ENCODE measurements around the gene POGZ. TPM values are rescaled to one million over a fixed set of nuclear protein-coding genes. Genes with fewer than 3 reads are reported as not detected.

The POGZ gene
- total RNA-seq, 1 donor from 2014 or later: 96.3 TPM

DNA sequence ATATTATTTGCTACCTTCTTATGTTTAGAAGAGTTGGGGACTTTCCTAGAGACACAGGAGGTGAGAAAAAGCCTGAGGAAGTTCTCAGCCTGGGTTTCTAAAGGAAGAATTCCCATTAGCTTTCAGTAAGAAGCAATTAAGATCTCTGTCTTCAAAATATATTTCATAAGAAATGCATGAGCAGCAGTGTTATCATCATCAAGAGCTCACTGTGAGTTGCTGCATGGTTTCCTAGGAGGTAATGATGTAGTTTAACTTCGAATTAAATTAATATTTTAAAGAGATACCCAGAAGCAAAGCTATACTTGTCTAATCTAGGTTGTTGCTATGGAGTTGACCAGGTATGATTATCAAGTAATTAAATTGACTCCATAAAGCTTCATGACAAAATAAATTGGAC, 5.7 kb upstream of the POGZ start:
- H3K9me3 ChIP-seq: no peaks in the 10 kb centered on the region
- DNase-seq (no peak), ATAC-seq (no peak)
- no peak for TF ChIP-seq CTCF (IDR thresholded peaks at IDR 0.05)
- H3K36me3 ChIP-seq: no peaks in the 10 kb centered on the region
- no peaks in the 10 kb centered on the region for H3K27me3 ChIP-seq
- H3K27ac ChIP-seq: no peak overlapping the region
- intact Hi-C loops (cut with DNase I): no loop called here
- H3K4me3 ChIP-seq: no peak overlapping the region
- peaks cover under 1% of the 10 kb centered on the region for H3K4me1 ChIP-seq

DNA sequence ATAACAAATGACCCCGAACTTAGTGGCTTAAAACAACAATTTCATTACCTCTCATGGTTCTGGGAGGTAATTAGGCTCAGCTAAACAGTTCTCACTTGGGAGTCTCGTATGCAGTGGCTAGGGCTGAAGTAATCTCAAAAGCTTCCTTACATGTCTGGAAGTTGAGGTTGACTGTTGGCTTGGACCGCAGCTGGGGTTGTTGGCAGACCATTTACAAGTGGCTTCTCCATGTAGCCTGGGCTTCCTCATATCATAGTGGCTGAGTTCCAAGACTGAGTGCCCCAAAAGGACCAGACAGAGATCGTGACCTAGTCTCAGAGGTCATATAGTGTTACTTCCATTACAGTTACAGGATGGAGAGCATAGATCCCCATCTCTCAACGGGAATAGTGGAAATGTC, 2.4 kb upstream of the POGZ start:
- DNase-seq (no peak), ATAC-seq (no peak)
- H3K27me3 ChIP-seq: no peaks in the 10 kb centered on the region
- H3K4me1 ChIP-seq: peaks cover 13% of the 10 kb centered on the region
- intact Hi-C loops (cut with DNase I): no loop called here
- no peak overlapping the region for H3K27ac ChIP-seq
- no peak overlapping the region for H3K4me3 ChIP-seq
- no peaks in the 10 kb centered on the region for H3K36me3 ChIP-seq
- no peaks in the 10 kb centered on the region for H3K9me3 ChIP-seq
- TF ChIP-seq CTCF (IDR thresholded peaks at IDR 0.05): no peak

GRCh38 chr1:151458802-151459330, 428 bp downstream of the POGZ start:
- no peaks in the 10 kb centered on the region for H3K27me3 ChIP-seq
- DNase-seq (peak; percentile 84), ATAC-seq (peak; percentile 63)
- H3K4me1 ChIP-seq: peaks cover 20% of the 10 kb centered on the region
- no peak for TF ChIP-seq CTCF (IDR thresholded peaks at IDR 0.05)
- H3K27ac ChIP-seq: peak overlapping the region; percentile 97
- H3K4me3 ChIP-seq: peak overlapping the region; percentile 68
- no peaks in the 10 kb centered on the region for H3K9me3 ChIP-seq
- H3K36me3 ChIP-seq: no peaks in the 10 kb centered on the region
- intact Hi-C loops (cut with DNase I): no loop called here

DNA sequence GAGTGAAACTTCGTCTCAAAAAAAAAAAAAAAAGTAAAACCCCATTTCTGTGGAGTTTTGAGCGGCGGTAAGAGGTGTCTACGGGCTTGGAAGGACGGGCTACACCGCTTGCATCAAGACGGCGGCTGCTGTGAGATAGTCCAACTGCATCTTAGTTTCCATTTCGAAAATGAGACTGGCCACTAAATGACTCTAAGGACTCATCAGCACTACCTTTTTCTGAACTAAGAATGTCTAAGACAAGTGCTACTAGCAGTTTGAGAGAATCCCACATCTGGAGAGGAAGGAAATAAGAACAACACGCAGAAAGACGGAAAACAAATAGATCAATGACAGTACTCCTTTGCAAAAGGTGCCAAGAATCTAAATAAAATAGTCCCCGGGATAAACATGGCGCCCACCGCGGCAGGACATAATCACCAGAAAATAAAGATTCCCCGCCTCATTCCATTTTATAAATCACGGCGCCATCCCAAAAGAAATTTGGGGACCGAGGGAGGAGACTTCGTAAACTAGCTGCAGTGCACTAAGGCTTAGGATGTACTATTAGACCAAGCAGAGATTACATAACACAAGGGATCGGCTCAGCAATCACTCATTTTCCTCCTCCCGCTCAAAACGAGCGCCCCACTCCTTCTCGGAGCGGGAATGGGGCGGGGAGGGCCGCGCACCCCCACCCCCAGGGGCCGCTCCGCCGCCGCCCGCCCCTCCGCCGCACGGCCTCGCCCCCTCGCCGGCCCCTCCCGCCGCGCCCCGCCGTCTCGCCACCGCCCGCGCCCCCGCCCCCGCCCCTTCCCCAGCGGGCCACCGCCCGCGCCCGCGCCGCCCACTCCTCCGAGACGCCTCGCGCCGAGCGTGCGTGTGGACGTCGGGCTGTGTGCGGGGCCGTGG, 1.1 kb downstream of the POGZ start:
- Histone ChIP-seq H3K27ac (peak overlapping the region; percentile 86), H3K27me3 (no peaks in the 10 kb centered on the region), H3K4me1 (peaks cover 20% of the 10 kb centered on the region), H3K9me3 (no peaks in the 10 kb centered on the region), H3K4me3 (peak overlapping the region; percentile 78), H3K36me3 (no peaks in the 10 kb centered on the region)
- TF ChIP-seq CTCF (IDR thresholded peaks at IDR 0.05): no peak
- intact Hi-C loops (cut with DNase I): no loop called here
- peak; percentile 80 for ATAC-seq
- DNase-seq: peak; percentile 88

DNA sequence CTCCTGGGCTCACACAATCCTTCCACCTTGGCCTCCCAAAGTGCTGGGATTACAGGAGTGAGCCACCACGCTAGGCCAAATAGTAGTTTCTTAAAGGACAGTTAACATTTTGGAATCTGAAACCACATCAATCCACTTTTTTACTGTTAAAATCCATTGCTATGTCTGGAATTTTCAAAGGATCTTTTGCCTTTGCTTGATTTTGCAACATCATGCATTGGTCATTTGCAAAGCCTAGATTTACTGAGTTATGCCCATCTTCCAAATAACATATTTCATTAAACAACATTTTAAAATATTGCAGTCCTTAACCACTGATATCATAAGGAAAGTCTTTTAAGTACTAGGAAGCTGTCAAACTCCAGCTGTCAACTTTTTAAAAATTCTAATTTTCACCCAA, 3.3 kb downstream of the POGZ start:
- H3K36me3 ChIP-seq: no peaks in the 10 kb centered on the region
- intact Hi-C loops (cut with DNase I): no loop called here
- H3K4me3 ChIP-seq: no peak overlapping the region
- DNase-seq: no peak
- H3K27ac ChIP-seq: no peak overlapping the region
- H3K4me1 ChIP-seq: peaks cover 20% of the 10 kb centered on the region
- no peak for TF ChIP-seq CTCF (IDR thresholded peaks at IDR 0.05)
- no peaks in the 10 kb centered on the region for H3K27me3 ChIP-seq
- H3K9me3 ChIP-seq: no peaks in the 10 kb centered on the region
- ATAC-seq: no peak
